ENCODE measurements around the gene COX5B. TPM values are rescaled to one million over a fixed set of nuclear protein-coding genes. Genes with fewer than 3 reads are reported as not detected.

COX5B gene
- total RNA-seq, 1 experiment from 2014 or later, result 374 TPM

GRCh38 chr2:97646977-97647376 lies 1.1 kb downstream of the COX5B start:
- no peak for DNase-seq
- Histone ChIP-seq H3K4me2 (ENCODE audit: low read depth, low read length, poor library complexity, severe bottlenecking) (peak overlapping the region; percentile 97), H2AFZ (ENCODE audit: low read length) (no peak overlapping the region), H3K9me2 (replicated peaks; ENCODE audit: insufficient read depth, low read length) (no peaks in the 10 kb centered on the region), H4K20me1 (ENCODE audit: insufficient read depth, low read depth, low read length) (no peaks in the 10 kb centered on the region), H3K4me1 (ENCODE audit: low read length) (peaks cover 19% of the 10 kb centered on the region), H3K9me3 (ENCODE audit: low read length) (no peaks in the 10 kb centered on the region), H3K36me3 (ENCODE audit: insufficient read depth, low read length) (peaks cover 25% of the 10 kb centered on the region), H3K9ac (ENCODE audit: low read length) (peak overlapping the region; percentile 100), H3K79me2 (ENCODE audit: low read length) (peaks cover 20% of the 10 kb centered on the region), H3K27ac (ENCODE audit: low read length) (no peak overlapping the region), H3K4me3 (ENCODE audit: low read length) (peak overlapping the region; percentile 98), H3K27me3 (ENCODE audit: low read length) (no peaks in the 10 kb centered on the region)

DNA sequence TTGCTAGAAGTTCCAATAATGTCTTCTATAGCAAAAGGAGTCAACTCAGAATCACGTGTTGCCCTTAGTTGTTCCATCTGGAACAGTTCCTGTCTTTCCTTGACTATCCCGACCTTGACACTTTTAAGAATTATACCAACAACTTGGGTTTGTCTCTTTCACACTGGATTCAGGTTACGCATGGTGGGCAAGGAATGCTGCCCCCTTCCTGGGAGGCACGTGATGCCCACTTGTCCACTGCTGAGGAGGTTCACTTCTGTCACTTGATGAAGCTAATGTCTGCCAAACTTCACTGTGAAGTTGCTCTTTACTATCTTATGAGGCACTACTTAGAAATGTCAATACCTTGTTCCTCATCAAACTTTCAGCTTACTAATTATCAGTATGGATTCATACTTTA lies 5.3 kb downstream of the COX5B start:
- H3K9me3 ChIP-seq (ENCODE audit: low read length), result no peaks in the 10 kb centered on the region
- no peak overlapping the region for H3K4me3 ChIP-seq (ENCODE audit: low read length)
- peaks cover 17% of the 10 kb centered on the region for H3K79me2 ChIP-seq (ENCODE audit: low read length)
- no peak overlapping the region for H3K27ac ChIP-seq (ENCODE audit: low read length)
- H4K20me1 ChIP-seq (ENCODE audit: insufficient read depth, low read depth, low read length), result no peaks in the 10 kb centered on the region
- H3K27me3 ChIP-seq (ENCODE audit: low read length), result no peaks in the 10 kb centered on the region
- H3K36me3 ChIP-seq (ENCODE audit: insufficient read depth, low read length), result peaks cover 25% of the 10 kb centered on the region
- no peak overlapping the region for H3K9ac ChIP-seq (ENCODE audit: low read length)
- DNase-seq, result no peak
- H3K9me2 ChIP-seq (replicated peaks; ENCODE audit: insufficient read depth, low read length), result no peaks in the 10 kb centered on the region
- no peak overlapping the region for H2AFZ ChIP-seq (ENCODE audit: low read length)
- H3K4me1 ChIP-seq (ENCODE audit: low read length), result peaks cover 10% of the 10 kb centered on the region
- no peak overlapping the region for H3K4me2 ChIP-seq (ENCODE audit: low read depth, low read length, poor library complexity, severe bottlenecking)

DNA sequence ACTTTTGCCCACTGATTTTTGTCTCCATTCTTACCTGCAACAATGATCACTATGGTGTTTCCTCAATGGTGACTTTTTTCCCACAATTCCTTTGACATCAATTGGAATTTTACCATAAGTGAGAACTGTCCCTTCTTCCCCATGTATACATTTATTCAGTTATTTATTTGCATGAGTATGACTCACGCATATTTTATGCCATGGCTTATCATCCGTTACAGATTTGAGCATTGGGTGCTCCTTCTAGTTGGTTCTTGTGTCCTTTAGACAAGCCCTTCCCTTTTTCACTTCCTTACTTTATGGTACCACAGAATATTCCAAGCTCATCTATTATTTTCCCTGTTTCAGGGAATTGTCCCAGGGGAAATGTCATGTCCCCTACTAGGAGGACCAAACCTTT lies 7.6 kb downstream of the COX5B start:
- Histone ChIP-seq H3K27ac (ENCODE audit: low read length) (no peak overlapping the region), H4K20me1 (ENCODE audit: insufficient read depth, low read depth, low read length) (no peaks in the 10 kb centered on the region), H3K36me3 (ENCODE audit: insufficient read depth, low read length) (peaks cover 9% of the 10 kb centered on the region; the same call in 1 of the 2 replicates), H3K27me3 (ENCODE audit: low read length) (no peaks in the 10 kb centered on the region), H2AFZ (ENCODE audit: low read length) (no peak overlapping the region), H3K4me1 (ENCODE audit: low read length) (no peaks in the 10 kb centered on the region), H3K9ac (ENCODE audit: low read length) (no peak overlapping the region), H3K4me2 (ENCODE audit: low read depth, low read length, poor library complexity, severe bottlenecking) (no peak overlapping the region), H3K79me2 (ENCODE audit: low read length) (no peaks in the 10 kb centered on the region), H3K9me3 (ENCODE audit: low read length) (no peaks in the 10 kb centered on the region), H3K4me3 (ENCODE audit: low read length) (no peak overlapping the region), H3K9me2 (replicated peaks; ENCODE audit: insufficient read depth, low read length) (no peaks in the 10 kb centered on the region)
- DNase-seq, result no peak

GRCh38 chr2:97653874-97654273 lies 8.0 kb downstream of the COX5B start:
- Histone ChIP-seq H3K4me2 (ENCODE audit: low read depth, low read length, poor library complexity, severe bottlenecking) (no peak overlapping the region), H3K27ac (ENCODE audit: low read length) (no peak overlapping the region), H3K4me3 (ENCODE audit: low read length) (no peak overlapping the region), H3K36me3 (ENCODE audit: insufficient read depth, low read length) (peaks cover 5% of the 10 kb centered on the region; the same call in 1 of the 2 replicates), H3K9me2 (replicated peaks; ENCODE audit: insufficient read depth, low read length) (no peaks in the 10 kb centered on the region), H3K27me3 (ENCODE audit: low read length) (no peaks in the 10 kb centered on the region), H3K79me2 (ENCODE audit: low read length) (no peaks in the 10 kb centered on the region), H3K9me3 (ENCODE audit: low read length) (no peaks in the 10 kb centered on the region), H4K20me1 (ENCODE audit: insufficient read depth, low read depth, low read length) (no peaks in the 10 kb centered on the region), H3K4me1 (ENCODE audit: low read length) (no peaks in the 10 kb centered on the region), H2AFZ (ENCODE audit: low read length) (no peak overlapping the region), H3K9ac (ENCODE audit: low read length) (no peak overlapping the region)
- no peak for DNase-seq

GRCh38 chr2:97654309-97654708 lies 8.4 kb downstream of the COX5B start:
- Histone ChIP-seq H3K27me3 (ENCODE audit: low read length) (no peaks in the 10 kb centered on the region), H3K27ac (ENCODE audit: low read length) (no peak overlapping the region), H3K9me3 (ENCODE audit: low read length) (no peaks in the 10 kb centered on the region), H4K20me1 (ENCODE audit: insufficient read depth, low read depth, low read length) (no peaks in the 10 kb centered on the region), H3K4me2 (ENCODE audit: low read depth, low read length, poor library complexity, severe bottlenecking) (no peak overlapping the region), H3K36me3 (ENCODE audit: insufficient read depth, low read length) (peaks cover 4% of the 10 kb centered on the region; the same call in 1 of the 2 replicates), H2AFZ (ENCODE audit: low read length) (no peak overlapping the region), H3K9ac (ENCODE audit: low read length) (no peak overlapping the region), H3K4me3 (ENCODE audit: low read length) (no peak overlapping the region), H3K9me2 (replicated peaks; ENCODE audit: insufficient read depth, low read length) (no peaks in the 10 kb centered on the region), H3K4me1 (ENCODE audit: low read length) (no peaks in the 10 kb centered on the region), H3K79me2 (ENCODE audit: low read length) (no peaks in the 10 kb centered on the region)
- DNase-seq, result no peak

DNA sequence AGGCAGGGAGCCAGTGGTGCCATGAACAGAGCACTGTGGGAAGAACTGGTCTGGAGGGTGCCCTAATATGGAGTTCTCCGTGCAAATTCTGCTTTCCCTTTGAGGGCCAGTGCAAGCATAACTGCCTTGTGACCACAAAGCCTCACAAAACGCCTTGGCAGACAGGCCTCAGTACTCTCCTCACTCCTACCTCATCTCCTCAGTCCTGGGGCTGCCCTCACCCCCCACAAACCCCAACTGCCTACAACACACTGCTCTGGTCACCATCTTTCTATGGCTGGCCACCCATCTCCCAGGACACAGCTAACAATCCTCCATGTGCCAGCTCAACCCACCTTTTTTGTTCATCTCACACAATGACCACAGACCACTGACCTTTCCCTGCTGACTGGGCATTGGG lies 8.9 kb downstream of the COX5B start:
- Histone ChIP-seq H3K27me3 (ENCODE audit: low read length) (no peaks in the 10 kb centered on the region), H3K27ac (ENCODE audit: low read length) (no peak overlapping the region), H3K9ac (ENCODE audit: low read length) (no peak overlapping the region), H2AFZ (ENCODE audit: low read length) (no peak overlapping the region), H3K9me3 (ENCODE audit: low read length) (no peaks in the 10 kb centered on the region), H3K4me2 (ENCODE audit: low read depth, low read length, poor library complexity, severe bottlenecking) (no peak overlapping the region), H3K79me2 (ENCODE audit: low read length) (no peaks in the 10 kb centered on the region), H3K36me3 (ENCODE audit: insufficient read depth, low read length) (peaks cover 4% of the 10 kb centered on the region; the same call in 1 of the 2 replicates), H3K9me2 (replicated peaks; ENCODE audit: insufficient read depth, low read length) (no peaks in the 10 kb centered on the region), H3K4me1 (ENCODE audit: low read length) (no peaks in the 10 kb centered on the region), H3K4me3 (ENCODE audit: low read length) (no peak overlapping the region), H4K20me1 (ENCODE audit: insufficient read depth, low read depth, low read length) (no peaks in the 10 kb centered on the region)
- DNase-seq, result no peak

DNA sequence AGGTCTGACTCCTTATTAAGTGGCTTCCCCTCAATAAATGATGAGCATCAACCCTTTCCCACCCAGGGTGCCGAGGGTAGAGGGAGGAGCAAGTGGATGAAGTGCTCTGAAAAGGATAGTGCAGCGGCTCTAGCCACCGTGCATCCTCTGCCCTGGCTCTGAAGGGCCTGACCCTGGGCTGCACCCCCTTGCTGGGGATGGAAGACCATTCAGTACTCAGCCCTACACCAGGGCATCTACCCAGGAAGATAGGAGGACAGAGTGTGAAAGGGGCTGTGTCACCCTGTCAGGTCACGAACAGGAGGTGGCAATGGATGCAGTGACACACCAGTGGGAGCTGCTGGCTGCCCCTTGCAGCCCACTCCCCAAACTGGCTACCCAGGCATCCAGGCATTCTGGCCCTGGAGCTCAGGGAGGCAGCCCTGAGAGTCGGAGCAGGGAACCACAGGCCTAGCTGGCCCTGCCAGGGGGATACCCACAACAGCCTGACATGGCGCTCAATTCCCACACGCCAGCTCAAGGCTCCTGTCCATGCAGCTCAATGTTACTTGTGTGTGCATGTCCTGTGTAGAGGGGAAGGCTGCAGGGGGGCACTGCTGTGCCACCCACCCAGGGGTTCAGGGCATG lies 10.4 kb downstream of the COX5B start:
- H3K4me2 ChIP-seq (ENCODE audit: low read depth, low read length, poor library complexity, severe bottlenecking), result no peak overlapping the region
- H3K4me1 ChIP-seq (ENCODE audit: low read length), result no peaks in the 10 kb centered on the region
- H3K27ac ChIP-seq (ENCODE audit: low read length), result no peak overlapping the region
- H3K36me3 ChIP-seq (ENCODE audit: insufficient read depth, low read length), result no peaks in the 10 kb centered on the region
- no peaks in the 10 kb centered on the region for H3K9me3 ChIP-seq (ENCODE audit: low read length)
- no peaks in the 10 kb centered on the region for H3K9me2 ChIP-seq (replicated peaks; ENCODE audit: insufficient read depth, low read length)
- H3K27me3 ChIP-seq (ENCODE audit: low read length), result no peaks in the 10 kb centered on the region
- H3K9ac ChIP-seq (ENCODE audit: low read length), result no peak overlapping the region
- no peak overlapping the region for H2AFZ ChIP-seq (ENCODE audit: low read length)
- no peak overlapping the region for H3K4me3 ChIP-seq (ENCODE audit: low read length)
- H4K20me1 ChIP-seq (ENCODE audit: insufficient read depth, low read depth, low read length), result no peaks in the 10 kb centered on the region
- peaks cover 9% of the 10 kb centered on the region for H3K79me2 ChIP-seq (ENCODE audit: low read length)
- no peak for DNase-seq

- H3K36me3 ChIP-seq (ENCODE audit: insufficient read depth, low read length), result no peaks in the 10 kb centered on the region
- peaks cover 8% of the 10 kb centered on the region for H3K4me1 ChIP-seq (ENCODE audit: low read length)
Measured at GRCh38 chr2:97656905-97657587, 11.2 kb downstream of the COX5B start.

More at GRCh38 chr2:97656905-97657587, 11.2 kb downstream of the COX5B start:
- H3K4me3 ChIP-seq (ENCODE audit: low read length), result no peak overlapping the region
- no peaks in the 10 kb centered on the region for H4K20me1 ChIP-seq (ENCODE audit: insufficient read depth, low read depth, low read length)
- H3K27me3 ChIP-seq (ENCODE audit: low read length), result no peaks in the 10 kb centered on the region
- no peak overlapping the region for H2AFZ ChIP-seq (ENCODE audit: low read length)
- H3K9me3 ChIP-seq (ENCODE audit: low read length), result no peaks in the 10 kb centered on the region
- H3K9ac ChIP-seq (ENCODE audit: low read length), result no peak overlapping the region
- H3K4me2 ChIP-seq (ENCODE audit: low read depth, low read length, poor library complexity, severe bottlenecking), result no peak overlapping the region
- peaks cover 17% of the 10 kb centered on the region for H3K79me2 ChIP-seq (ENCODE audit: low read length)
- no peak overlapping the region for H3K27ac ChIP-seq (ENCODE audit: low read length)
- no peaks in the 10 kb centered on the region for H3K9me2 ChIP-seq (replicated peaks; ENCODE audit: insufficient read depth, low read length)
- DNase-seq, result no peak

Data from Karpas-422 (cell line).